GM19351 (cell line): ENCODE results near the gene GPC5.

Source experiments
- ATAC-seq: cut with Tn5 transposase; IDR thresholded peaks from one replicate; pipeline ENCODE4 v1.9.1; 2021; ENCODE audit warnings: mild to moderate bottlenecking, moderate library complexity; ENCODE audit not compliant: unreplicated experiment

Gene GPC5

GRCh38 chr13:91701975-91702374, 303.6 kb downstream of the GPC5 start:
- no peak for ATAC-seq

GRCh38 chr13:91702411-91702810, 304.0 kb downstream of the GPC5 start:
- ATAC-seq, result no peak

- ATAC-seq, result no peak
Measured at GRCh38 chr13:91704398-91704797, 306.0 kb downstream of the GPC5 start.

GRCh38 chr13:91708558-91708957, 310.1 kb downstream of the GPC5 start:
- no peak for ATAC-seq

- no peak for ATAC-seq
Measured at GRCh38 chr13:91709180-91709579, 310.8 kb downstream of the GPC5 start.

GRCh38 chr13:91710733-91711132, 312.3 kb downstream of the GPC5 start:
- ATAC-seq, result no peak

- no peak for ATAC-seq
Measured at GRCh38 chr13:91714855-91715254, 316.4 kb downstream of the GPC5 start.

- no peak for ATAC-seq
Measured at GRCh38 chr13:91716436-91717065, 318.1 kb downstream of the GPC5 start.

- no peak for ATAC-seq
Measured at GRCh38 chr13:91719033-91719432, 320.6 kb downstream of the GPC5 start.

- no peak for ATAC-seq
Measured at GRCh38 chr13:91721413-91721812, 323.0 kb downstream of the GPC5 start.

- ATAC-seq, result peak; percentile 43
Measured at GRCh38 chr13:91722267-91722884, 324.0 kb downstream of the GPC5 start.

- no peak for ATAC-seq
Measured at GRCh38 chr13:91724591-91724990, 326.2 kb downstream of the GPC5 start.

- no peak for ATAC-seq
Measured at GRCh38 chr13:91725646-91726045, 327.2 kb downstream of the GPC5 start.

- ATAC-seq, result no peak
Measured at GRCh38 chr13:91726671-91727070, 328.2 kb downstream of the GPC5 start.

- no peak for ATAC-seq
Measured at GRCh38 chr13:91729859-91730258, 331.4 kb downstream of the GPC5 start.

- no peak for ATAC-seq
Measured at GRCh38 chr13:91739751-91740150, 341.3 kb downstream of the GPC5 start.

GRCh38 chr13:91740756-91741155, 342.3 kb downstream of the GPC5 start:
- no peak for ATAC-seq

GRCh38 chr13:91741925-91742324, 343.5 kb downstream of the GPC5 start:
- ATAC-seq, result no peak

- ATAC-seq, result no peak
Measured at GRCh38 chr13:91744284-91744683, 345.9 kb downstream of the GPC5 start.

- no peak for ATAC-seq
Measured at GRCh38 chr13:91745967-91746366, 347.5 kb downstream of the GPC5 start.

- ATAC-seq, result no peak
Measured at GRCh38 chr13:91747186-91747585, 348.8 kb downstream of the GPC5 start.

- ATAC-seq, result no peak
Measured at GRCh38 chr13:91748416-91749089, 350.1 kb downstream of the GPC5 start.
